Measurements from ENCODE around the gene HES7.

DNA sequence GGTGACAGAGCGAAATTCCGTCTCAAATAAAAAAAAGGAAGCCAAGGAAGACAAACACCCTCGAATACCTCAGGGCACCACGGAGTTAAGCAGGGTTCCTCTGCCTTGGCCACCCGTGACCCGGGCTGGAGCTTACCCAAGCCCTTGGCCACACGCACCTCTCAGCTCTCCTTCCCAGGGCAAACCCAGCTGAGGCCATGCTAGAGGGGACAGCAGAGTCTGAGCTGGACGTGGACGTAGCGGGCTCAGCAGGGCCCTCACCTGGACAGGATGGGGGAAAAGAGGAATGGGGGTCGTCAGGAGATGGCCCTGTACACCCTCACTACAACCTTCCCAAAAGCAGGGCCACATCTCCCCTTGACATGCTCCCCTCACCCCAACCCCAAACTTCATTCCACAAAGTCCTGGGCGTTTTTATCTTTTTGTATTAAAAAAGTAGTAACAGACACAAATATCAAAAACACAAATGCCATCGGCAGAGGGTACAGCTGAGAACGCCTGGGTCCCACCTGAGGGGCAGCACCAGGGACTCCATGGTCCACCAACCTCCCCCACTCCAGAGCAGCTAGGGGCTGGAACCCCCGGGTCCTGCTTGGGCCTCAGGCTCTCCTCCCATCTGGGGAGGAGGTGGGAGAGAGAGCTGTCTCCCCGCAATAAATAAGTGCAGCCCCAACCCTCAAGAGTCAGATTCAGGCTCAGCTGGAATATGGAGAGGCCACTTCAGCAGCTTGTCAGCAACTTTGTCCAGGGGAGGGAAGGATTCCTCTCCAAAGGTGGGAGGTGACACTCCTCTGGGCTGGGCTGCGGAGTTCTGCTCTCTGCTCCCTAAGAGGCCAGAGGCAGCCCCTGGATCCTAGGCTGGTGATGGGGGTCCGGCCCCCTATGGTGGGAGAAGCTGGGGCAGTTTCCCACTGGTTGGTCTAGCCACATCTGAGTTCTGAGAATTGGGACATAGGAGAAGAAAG lies 16.4 kb upstream of the HES7 start:
- TF ChIP-seq, protein P1, sequence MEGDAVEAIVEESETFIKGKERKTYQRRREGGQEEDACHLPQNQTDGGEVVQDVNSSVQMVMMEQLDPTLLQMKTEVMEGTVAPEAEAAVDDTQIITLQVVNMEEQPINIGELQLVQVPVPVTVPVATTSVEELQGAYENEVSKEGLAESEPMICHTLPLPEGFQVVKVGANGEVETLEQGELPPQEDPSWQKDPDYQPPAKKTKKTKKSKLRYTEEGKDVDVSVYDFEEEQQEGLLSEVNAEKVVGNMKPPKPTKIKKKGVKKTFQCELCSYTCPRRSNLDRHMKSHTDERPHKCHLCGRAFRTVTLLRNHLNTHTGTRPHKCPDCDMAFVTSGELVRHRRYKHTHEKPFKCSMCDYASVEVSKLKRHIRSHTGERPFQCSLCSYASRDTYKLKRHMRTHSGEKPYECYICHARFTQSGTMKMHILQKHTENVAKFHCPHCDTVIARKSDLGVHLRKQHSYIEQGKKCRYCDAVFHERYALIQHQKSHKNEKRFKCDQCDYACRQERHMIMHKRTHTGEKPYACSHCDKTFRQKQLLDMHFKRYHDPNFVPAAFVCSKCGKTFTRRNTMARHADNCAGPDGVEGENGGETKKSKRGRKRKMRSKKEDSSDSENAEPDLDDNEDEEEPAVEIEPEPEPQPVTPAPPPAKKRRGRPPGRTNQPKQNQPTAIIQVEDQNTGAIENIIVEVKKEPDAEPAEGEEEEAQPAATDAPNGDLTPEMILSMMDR (IDR thresholded peaks at IDR 0.05): no peak
- no peak for TF ChIP-seq EP300 (IDR thresholded peaks at IDR 0.05)

All from ovary (tissue), 3 donors.